ENCODE results near the gene RNASEH1.

The RNASEH1 gene

GRCh38 chr2:3598197-3598910 is 40.2 kb upstream of the RNASEH1 start:
- no peak for FAIRE-seq
- no peak for TF ChIP-seq POLR2A (IDR thresholded peaks at IDR 0.05; ENCODE audit: low read depth, low read length)
- DNase-seq (ENCODE audit: insufficient read length, low spot score): no peak

- DNase-seq (ENCODE audit: insufficient read length, low spot score) (no peak), FAIRE-seq (no peak)
- no peak for TF ChIP-seq POLR2A (IDR thresholded peaks at IDR 0.05; ENCODE audit: low read depth, low read length)
These were observed 39.4 kb upstream of the RNASEH1 start for GRCh38 chr2:3597567-3597966.

- DNase-seq (ENCODE audit: insufficient read length, low spot score) (no peak), FAIRE-seq (no peak)
- TF ChIP-seq POLR2A (IDR thresholded peaks at IDR 0.05; ENCODE audit: low read depth, low read length): no peak
These were observed 38.8 kb upstream of the RNASEH1 start for GRCh38 chr2:3596901-3597417.

- no peak for TF ChIP-seq POLR2A (IDR thresholded peaks at IDR 0.05; ENCODE audit: low read depth, low read length)
- FAIRE-seq (no peak), DNase-seq (ENCODE audit: insufficient read length, low spot score) (no peak)
These were observed 37.9 kb upstream of the RNASEH1 start for GRCh38 chr2:3595985-3596384.

- FAIRE-seq: no peak
- no peak for DNase-seq (ENCODE audit: insufficient read length, low spot score)
- TF ChIP-seq POLR2A (IDR thresholded peaks at IDR 0.05; ENCODE audit: low read depth, low read length): no peak
These were observed 37.3 kb upstream of the RNASEH1 start for GRCh38 chr2:3595404-3595803.

GRCh38 chr2:3594493-3595281 is 36.6 kb upstream of the RNASEH1 start, which contains the start of gene COLEC11:
Gene COLEC11 (plus strand): TSS chr2:3595112. CDS start chr2:3604341, 9,229 bp downstream.
- DNase-seq (ENCODE audit: insufficient read length, low spot score): no peak

GRCh38 chr2:3589086-3589485 is 31.0 kb upstream of the RNASEH1 start:
- TF ChIP-seq POLR2A (IDR thresholded peaks at IDR 0.05; ENCODE audit: low read depth, low read length): no peak
- no peak for FAIRE-seq
- no peak for DNase-seq (ENCODE audit: insufficient read length, low spot score)

More at GRCh38 chr2:3594493-3595281, 36.6 kb upstream of the RNASEH1 start, which contains the start of gene COLEC11:
- TF ChIP-seq POLR2A (IDR thresholded peaks at IDR 0.05; ENCODE audit: low read depth, low read length): no peak
- FAIRE-seq: no peak

GRCh38 chr2:3588084-3588483 is 30.0 kb upstream of the RNASEH1 start:
- no peak for TF ChIP-seq POLR2A (IDR thresholded peaks at IDR 0.05; ENCODE audit: low read depth, low read length)
- DNase-seq (ENCODE audit: insufficient read length, low spot score) (no peak), FAIRE-seq (no peak)

- no peak for TF ChIP-seq POLR2A (IDR thresholded peaks at IDR 0.05; ENCODE audit: low read depth, low read length)
- FAIRE-seq (no peak), DNase-seq (ENCODE audit: insufficient read length, low spot score) (no peak)
These were observed 29.3 kb upstream of the RNASEH1 start for GRCh38 chr2:3587432-3587831.

- no peak for TF ChIP-seq POLR2A (IDR thresholded peaks at IDR 0.05; ENCODE audit: low read depth, low read length)
These were observed 28.9 kb upstream of the RNASEH1 start for GRCh38 chr2:3587021-3587420.

GRCh38 chr2:3586220-3586619 is 28.1 kb upstream of the RNASEH1 start:
- no peak for FAIRE-seq

More at GRCh38 chr2:3587021-3587420, 28.9 kb upstream of the RNASEH1 start:
- FAIRE-seq (no peak), DNase-seq (ENCODE audit: insufficient read length, low spot score) (no peak)

GRCh38 chr2:3585261-3586109 is 27.4 kb upstream of the RNASEH1 start:
- FAIRE-seq (no peak), DNase-seq (ENCODE audit: insufficient read length, low spot score) (no peak)
- TF ChIP-seq POLR2A (IDR thresholded peaks at IDR 0.05; ENCODE audit: low read depth, low read length): no peak

More at GRCh38 chr2:3586220-3586619, 28.1 kb upstream of the RNASEH1 start:
- no peak for DNase-seq (ENCODE audit: insufficient read length, low spot score)
- TF ChIP-seq POLR2A (IDR thresholded peaks at IDR 0.05; ENCODE audit: low read depth, low read length): no peak

- no peak for FAIRE-seq
- no peak for TF ChIP-seq POLR2A (IDR thresholded peaks at IDR 0.05; ENCODE audit: low read depth, low read length)
- no peak for DNase-seq (ENCODE audit: insufficient read length, low spot score)
These were observed 26.6 kb upstream of the RNASEH1 start for GRCh38 chr2:3584608-3585260.

All from H54 (cell line).